OCI-LY3 (cell line): ENCODE results near the gene CNP.

Experiments used
- H2AFZ ChIP-seq: fragments of 200-600, 300-600 bp; shearing (Covaris generic); 2 replicates; pipeline ENCODE4 v1.6.0; 2014; ENCODE audit warnings: antibody characterized with exemption, low read depth, low read length
- H3K27ac ChIP-seq: fragments of 200-600, 300-600 bp; sonication (generic); 2 replicates; pipeline ENCODE4 v1.5.1; 2014; ENCODE audit warnings: mild to moderate bottlenecking, low read length, moderate library complexity, mixed read lengths
- H3K27me3 ChIP-seq: fragments of 200-600, 300-600 bp; sonication (generic); 2 replicates; pipeline ENCODE4 v1.6.1; 2014; ENCODE audit warnings: low read depth, low read length, mixed read lengths
- H3K36me3 ChIP-seq: fragments of 200-600, 300-600 bp; sonication (generic); replicated peaks from 2 replicates; pipeline ENCODE3; 2014; ENCODE audit warnings: low read depth, low read length, mixed read lengths
- H3K4me1 ChIP-seq: fragments of 300-600, 200-600 bp; sonication (generic); 2 replicates; pipeline ENCODE4 v1.6.1; 2014; ENCODE audit warnings: low read length, mixed read lengths
- H3K4me2 ChIP-seq: fragments of 200-600, 300-600 bp; sonication (generic); 2 replicates; pipeline ENCODE4 v1.6.1; 2014; ENCODE audit warnings: low read length, mixed read lengths
- H3K4me3 ChIP-seq: fragments of 300-600, 200-600 bp; sonication (generic); 2 replicates; pipeline ENCODE4 v1.5.1; 2014; ENCODE audit warnings: antibody characterized with exemption, mild to moderate bottlenecking, low read length, moderate library complexity
- H3K79me2 ChIP-seq: fragments of 300-600, 200-600 bp; shearing (Covaris generic); 2 replicates; pipeline ENCODE4 v1.6.1; 2014; ENCODE audit warnings: mild to moderate bottlenecking, low read length, mixed read lengths
- H3K9ac ChIP-seq: fragments of 300-600, 200-600 bp; shearing (Covaris generic); 2 replicates; pipeline ENCODE4 v1.6.0; 2014; ENCODE audit warnings: mild to moderate bottlenecking, low read length, moderate library complexity
- H3K9me3 ChIP-seq: fragments of 200-600, 300-600 bp; shearing (Covaris generic); 2 replicates; pipeline ENCODE4 v1.6.1; 2014; ENCODE audit warnings: low read length, mixed read lengths; ENCODE audit not compliant: insufficient read depth
- H4K20me1 ChIP-seq: fragments of 200-600, 300-600 bp; sonication (generic); 2 replicates; pipeline ENCODE4 v1.6.1; 2016; ENCODE audit warnings: low read length, mixed read lengths; ENCODE audit not compliant: insufficient read depth
- CTCF ChIP-seq: fragments of 200-600, 300-600 bp; sonication (generic); IDR thresholded peaks from 2 replicates; pipeline ENCODE4 v1.5.1; 2014; ENCODE audit warnings: antibody characterized with exemption, low read length, low read depth
- EZH2phosphoT487 ChIP-seq: fragments of 200-600 bp; shearing (Covaris generic); IDR thresholded peaks from 2 replicates; pipeline ENCODE4 v1.6.1; 2018; ENCODE audit warnings: antibody characterized with exemption, mixed run types, low read depth

The CNP gene

GRCh38 chr17:42023524-42024349 lies 57.1 kb downstream of the CNP start:
- H3K9me3 ChIP-seq, result no peaks in the 10 kb centered on the region
- H4K20me1 ChIP-seq, result no peaks in the 10 kb centered on the region
- peak overlapping the region; percentile 81 for H3K27ac ChIP-seq
- no peak overlapping the region for H2AFZ ChIP-seq
- TF ChIP-seq CTCF (no peak), EZH2phosphoT487 (no peak)
- H3K4me2 ChIP-seq, result peak overlapping the region; percentile 66; the same call in 1 of the 2 replicates
- H3K27me3 ChIP-seq, result no peaks in the 10 kb centered on the region
- H3K79me2 ChIP-seq, result peaks cover 18% of the 10 kb centered on the region
- H3K9ac ChIP-seq, result peak overlapping the region; percentile 30; the same call in 1 of the 2 replicates
- H3K36me3 ChIP-seq, result peaks cover 41% of the 10 kb centered on the region
- H3K4me3 ChIP-seq, result no peak overlapping the region
- peaks cover 34% of the 10 kb centered on the region for H3K4me1 ChIP-seq

GRCh38 chr17:42025191-42025579 lies 58.6 kb downstream of the CNP start:
- peak overlapping the region; percentile 21 for H3K4me3 ChIP-seq
- peaks cover 15% of the 10 kb centered on the region for H3K79me2 ChIP-seq
- H3K36me3 ChIP-seq, result peaks cover 45% of the 10 kb centered on the region
- peak overlapping the region; percentile 66 for H3K4me2 ChIP-seq
- peak overlapping the region; percentile 81 for H3K27ac ChIP-seq
- peak overlapping the region; percentile 48; the same call in 1 of the 2 replicates for H3K9ac ChIP-seq
- H4K20me1 ChIP-seq, result no peaks in the 10 kb centered on the region
- no peaks in the 10 kb centered on the region for H3K27me3 ChIP-seq
- TF ChIP-seq CTCF, result no peak; the same call in 1 of the 2 replicates
- TF ChIP-seq EZH2phosphoT487, result no peak
- H3K9me3 ChIP-seq, result no peaks in the 10 kb centered on the region
- H3K4me1 ChIP-seq, result peaks cover 30% of the 10 kb centered on the region
- H2AFZ ChIP-seq, result no peak overlapping the region

- no peaks in the 10 kb centered on the region for H3K9me3 ChIP-seq
- TF ChIP-seq CTCF (no peak), EZH2phosphoT487 (no peak)
- peaks cover 7% of the 10 kb centered on the region for H3K79me2 ChIP-seq
- H3K27ac ChIP-seq, result no peak overlapping the region
- H3K36me3 ChIP-seq, result peaks cover 50% of the 10 kb centered on the region
- H2AFZ ChIP-seq, result no peak overlapping the region
- no peaks in the 10 kb centered on the region for H3K27me3 ChIP-seq
- H3K4me3 ChIP-seq, result no peak overlapping the region
- H3K9ac ChIP-seq, result no peak overlapping the region
- no peak overlapping the region for H3K4me2 ChIP-seq
- H3K4me1 ChIP-seq, result peaks cover 25% of the 10 kb centered on the region
- H4K20me1 ChIP-seq, result no peaks in the 10 kb centered on the region
Observed at GRCh38 chr17:42025936-42026335, 59.3 kb downstream of the CNP start.

GRCh38 chr17:42026857-42027589 lies 60.4 kb downstream of the CNP start:
- H3K4me3 ChIP-seq, result no peak overlapping the region
- no peak overlapping the region for H3K4me2 ChIP-seq
- H3K79me2 ChIP-seq, result no peaks in the 10 kb centered on the region
- H3K9ac ChIP-seq, result no peak overlapping the region
- no peak overlapping the region for H2AFZ ChIP-seq
- no peaks in the 10 kb centered on the region for H4K20me1 ChIP-seq
- H3K36me3 ChIP-seq, result peaks cover 55% of the 10 kb centered on the region
- H3K27ac ChIP-seq, result no peak overlapping the region
- peaks cover 20% of the 10 kb centered on the region for H3K4me1 ChIP-seq
- H3K9me3 ChIP-seq, result no peaks in the 10 kb centered on the region
- no peak for TF ChIP-seq CTCF
- TF ChIP-seq EZH2phosphoT487, result no peak
- H3K27me3 ChIP-seq, result no peaks in the 10 kb centered on the region
